ENCODE results near the gene GPR78.

DNA sequence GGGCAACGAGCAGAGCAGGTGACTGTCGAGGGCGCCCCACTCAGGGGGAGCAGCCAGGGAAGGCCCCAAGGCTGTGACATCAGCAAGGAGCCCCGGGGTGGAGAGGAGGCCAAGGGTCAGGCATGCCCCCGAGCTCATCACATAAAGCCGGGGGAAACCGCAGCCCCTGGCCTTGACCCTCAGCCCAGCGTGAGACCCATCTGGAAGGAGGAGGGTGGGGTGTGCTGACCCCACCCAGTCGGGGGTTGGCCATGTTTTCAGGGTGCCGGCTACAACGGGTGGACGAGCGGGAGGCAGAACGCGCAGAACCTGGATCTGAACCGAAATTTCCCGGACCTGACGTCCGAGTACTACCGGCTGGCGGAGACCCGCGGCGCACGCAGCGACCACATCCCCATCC is 26.3 kb downstream of the GPR78 start:
- TF ChIP-seq, protein P1, sequence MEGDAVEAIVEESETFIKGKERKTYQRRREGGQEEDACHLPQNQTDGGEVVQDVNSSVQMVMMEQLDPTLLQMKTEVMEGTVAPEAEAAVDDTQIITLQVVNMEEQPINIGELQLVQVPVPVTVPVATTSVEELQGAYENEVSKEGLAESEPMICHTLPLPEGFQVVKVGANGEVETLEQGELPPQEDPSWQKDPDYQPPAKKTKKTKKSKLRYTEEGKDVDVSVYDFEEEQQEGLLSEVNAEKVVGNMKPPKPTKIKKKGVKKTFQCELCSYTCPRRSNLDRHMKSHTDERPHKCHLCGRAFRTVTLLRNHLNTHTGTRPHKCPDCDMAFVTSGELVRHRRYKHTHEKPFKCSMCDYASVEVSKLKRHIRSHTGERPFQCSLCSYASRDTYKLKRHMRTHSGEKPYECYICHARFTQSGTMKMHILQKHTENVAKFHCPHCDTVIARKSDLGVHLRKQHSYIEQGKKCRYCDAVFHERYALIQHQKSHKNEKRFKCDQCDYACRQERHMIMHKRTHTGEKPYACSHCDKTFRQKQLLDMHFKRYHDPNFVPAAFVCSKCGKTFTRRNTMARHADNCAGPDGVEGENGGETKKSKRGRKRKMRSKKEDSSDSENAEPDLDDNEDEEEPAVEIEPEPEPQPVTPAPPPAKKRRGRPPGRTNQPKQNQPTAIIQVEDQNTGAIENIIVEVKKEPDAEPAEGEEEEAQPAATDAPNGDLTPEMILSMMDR (IDR thresholded peaks at IDR 0.05), result no peak
- no peak for TF ChIP-seq EP300 (IDR thresholded peaks at IDR 0.05)
- TF ChIP-seq POLR2A (IDR thresholded peaks at IDR 0.05), result no peak

Data from upper lobe of left lung (tissue), 4 donors.